Superior temporal gyrus (tissue), 1 donor: Measurements from ENCODE around the gene SOX6.
A peak's percentile ranks its signal among the peaks of the same experiment; 100 is the strongest.

Source experiments
- DNase-seq: peaks from one replicate; pipeline ENCODE4 v3.0.0-alpha.2; 2016; ENCODE audit errors: extremely low spot score

Gene SOX6

DNA sequence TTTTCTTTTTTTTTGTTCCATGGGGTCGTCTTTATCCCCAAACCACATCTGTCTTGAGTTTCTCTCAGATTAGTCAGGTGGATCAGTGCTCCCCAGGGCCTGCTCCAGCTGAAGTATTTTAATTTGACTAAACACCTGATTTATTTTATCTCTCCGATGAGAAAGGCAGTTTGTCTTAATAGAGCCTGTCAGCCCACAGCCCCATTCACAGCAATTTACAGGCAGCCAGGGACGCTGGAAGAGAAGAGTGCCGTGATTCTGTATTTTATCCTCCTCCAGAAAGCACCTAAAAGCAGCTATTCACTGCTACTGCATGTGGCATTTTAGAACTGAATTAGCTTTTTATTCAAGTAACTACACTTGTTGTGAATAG, 164.5 kb downstream of the SOX6 start:
- DNase-seq: no peak

DNA sequence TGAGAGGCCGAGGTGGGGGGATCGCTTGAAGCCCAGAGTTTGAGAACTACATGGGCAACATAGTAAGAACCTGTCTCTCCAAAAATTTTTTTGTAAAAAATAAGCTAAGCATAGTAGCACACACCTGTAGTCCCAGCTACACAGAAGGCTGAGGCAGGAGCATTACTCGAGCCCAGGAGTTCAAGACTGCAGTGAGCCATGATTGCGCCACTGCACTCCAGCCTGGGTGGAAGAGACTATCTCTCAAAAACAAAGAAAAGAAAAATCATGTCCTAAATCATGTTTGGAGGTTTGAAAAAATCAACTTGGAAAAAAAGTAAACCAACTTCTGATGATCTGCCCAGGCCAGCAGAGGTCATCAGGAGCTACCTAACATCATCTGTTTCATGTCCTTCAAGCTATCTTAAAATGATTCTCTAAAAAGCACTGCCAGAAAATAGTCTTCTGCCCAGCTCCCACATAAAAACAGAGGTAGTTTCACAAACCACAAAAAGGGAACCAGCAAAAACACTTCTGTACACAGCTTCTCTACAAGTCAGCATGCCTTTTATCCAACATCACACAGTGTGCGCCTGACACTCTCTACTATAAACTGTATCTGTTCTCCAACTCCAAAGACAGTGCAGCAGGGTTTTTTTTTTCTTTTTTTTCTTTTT, 165.0 kb downstream of the SOX6 start:
- DNase-seq: peak; percentile 41

DNA sequence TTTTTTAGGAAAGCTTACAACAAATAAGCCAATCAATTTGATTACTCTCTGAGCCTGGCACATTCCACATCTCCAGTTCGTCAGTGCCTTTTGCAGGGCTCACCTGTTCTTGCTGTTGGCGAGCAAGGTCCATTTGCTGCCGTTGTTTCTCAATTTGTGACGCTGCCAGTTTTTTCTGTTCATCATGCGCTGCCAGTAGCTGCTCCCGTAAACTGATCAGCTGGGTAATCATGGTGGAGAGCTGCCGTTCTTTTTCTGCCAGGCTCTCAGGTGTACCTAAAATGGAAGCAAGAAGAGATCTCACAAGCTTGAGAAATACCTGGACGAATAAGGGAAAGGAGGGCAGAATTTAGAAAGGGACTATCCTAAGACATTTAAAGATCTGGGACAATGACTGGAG, 169.7 kb downstream of the SOX6 start:
- no peak for DNase-seq

DNA sequence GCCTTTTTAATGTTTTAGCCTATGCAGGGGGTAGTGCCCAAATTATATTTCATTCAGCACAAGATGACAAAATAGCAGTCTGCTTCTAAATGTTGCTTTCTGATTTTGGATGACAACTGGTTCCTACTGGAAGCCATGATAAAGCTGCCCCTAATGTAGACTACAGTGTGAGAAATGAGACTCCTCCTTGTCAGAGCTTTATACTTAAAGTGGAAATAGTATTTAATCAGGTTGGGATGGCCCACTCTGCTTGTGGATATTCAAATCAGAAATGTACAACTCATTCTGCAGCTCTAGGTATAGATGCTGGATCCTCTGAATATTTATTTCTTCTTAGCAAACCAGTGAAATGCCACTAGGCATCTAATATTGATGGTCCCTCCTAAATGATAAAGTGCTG, 171.3 kb downstream of the SOX6 start:
- no peak for DNase-seq

DNA sequence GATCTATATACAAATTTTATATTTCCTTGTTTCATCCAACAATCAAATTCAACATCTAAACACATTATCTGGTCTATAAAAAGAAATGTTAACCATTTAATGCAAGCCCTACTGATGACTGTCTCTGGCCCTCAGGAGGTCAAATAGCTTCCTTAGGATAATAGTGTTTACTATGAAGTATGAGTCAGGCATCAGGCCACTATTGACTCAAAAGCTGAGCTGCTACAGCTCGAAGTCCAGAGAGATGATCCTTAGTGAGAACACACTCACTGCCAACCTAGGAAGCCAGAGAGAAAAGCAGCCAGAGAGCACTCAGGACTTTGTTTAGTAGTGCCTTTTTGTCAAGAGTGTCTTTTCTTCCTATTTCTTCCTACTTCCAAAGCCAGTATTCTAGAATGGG, 171.8 kb downstream of the SOX6 start:
- DNase-seq: no peak

DNA sequence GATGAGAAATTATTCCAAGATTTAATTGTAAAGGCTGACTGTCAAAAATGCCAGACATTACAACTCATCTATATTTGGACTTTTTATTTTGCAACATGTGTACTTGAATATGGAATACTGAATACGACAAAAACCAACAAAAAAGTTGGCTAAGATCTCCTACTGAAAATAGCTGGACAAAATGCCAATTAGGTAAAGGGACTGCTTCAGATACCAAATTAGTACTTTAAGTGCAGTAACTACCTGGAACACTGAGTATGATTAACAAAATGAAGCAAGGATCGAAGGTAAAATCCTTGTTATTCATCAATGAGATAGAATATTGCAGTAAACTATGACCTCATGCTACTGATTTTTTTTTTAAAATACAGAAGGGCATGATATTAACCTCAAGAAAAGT, 173.8 kb downstream of the SOX6 start:
- no peak for DNase-seq

DNA sequence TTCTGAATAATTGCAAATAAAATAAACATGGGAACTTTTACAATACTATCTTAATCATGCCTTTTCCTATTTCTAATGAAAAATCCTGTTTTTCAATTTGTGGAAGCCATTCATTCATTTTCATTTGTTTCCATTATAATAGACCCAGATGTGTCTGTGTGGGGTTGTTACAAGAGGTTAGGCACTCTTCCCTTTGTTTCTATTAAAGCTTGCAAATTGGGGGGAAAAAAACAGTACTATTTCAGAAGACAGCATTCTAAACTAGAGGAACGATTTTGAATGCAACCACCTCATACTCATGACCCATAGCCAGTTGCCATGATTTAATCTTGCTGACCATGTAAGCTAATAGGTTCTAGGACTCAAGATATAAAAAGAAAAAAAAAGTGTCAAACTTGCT, 175.5 kb downstream of the SOX6 start:
- no peak for DNase-seq

DNA sequence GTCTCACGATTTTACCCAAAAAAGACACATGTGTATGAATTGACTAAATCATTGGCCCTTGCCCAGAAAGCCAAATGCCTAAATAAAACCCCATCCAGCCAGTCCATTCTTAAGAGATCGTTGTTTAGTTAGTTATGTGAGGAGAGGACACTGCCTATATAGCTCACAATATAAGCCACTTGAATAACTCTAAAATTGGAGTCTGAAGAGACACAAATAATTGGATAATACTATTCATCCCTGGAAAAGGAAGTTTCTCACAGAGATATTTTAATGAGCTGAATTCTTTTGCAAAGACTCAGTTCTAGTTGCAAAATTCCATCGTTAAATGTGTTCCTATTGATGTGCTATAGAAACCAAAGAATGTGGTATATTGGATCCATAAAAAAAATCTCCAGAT, 176.7 kb downstream of the SOX6 start:
- no peak for DNase-seq

DNA sequence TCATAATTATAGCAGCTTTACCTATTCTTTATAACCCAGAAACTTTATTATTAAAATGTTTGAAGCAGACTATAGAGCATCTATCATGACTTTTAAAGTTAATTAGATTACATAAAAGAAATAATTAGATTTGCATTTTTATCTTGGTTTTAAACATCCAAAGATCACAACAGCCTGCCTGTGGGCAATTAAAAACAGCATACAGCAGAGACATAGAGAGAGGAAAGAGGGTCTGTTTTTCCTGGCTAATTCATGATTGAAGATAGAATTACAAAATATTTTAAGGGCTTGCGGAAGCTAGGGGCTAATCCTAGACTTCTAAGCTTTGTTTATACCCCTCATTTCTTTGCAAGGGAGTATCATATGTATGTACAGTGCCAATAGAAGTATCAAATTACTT, 178.1 kb downstream of the SOX6 start:
- DNase-seq: no peak

DNA sequence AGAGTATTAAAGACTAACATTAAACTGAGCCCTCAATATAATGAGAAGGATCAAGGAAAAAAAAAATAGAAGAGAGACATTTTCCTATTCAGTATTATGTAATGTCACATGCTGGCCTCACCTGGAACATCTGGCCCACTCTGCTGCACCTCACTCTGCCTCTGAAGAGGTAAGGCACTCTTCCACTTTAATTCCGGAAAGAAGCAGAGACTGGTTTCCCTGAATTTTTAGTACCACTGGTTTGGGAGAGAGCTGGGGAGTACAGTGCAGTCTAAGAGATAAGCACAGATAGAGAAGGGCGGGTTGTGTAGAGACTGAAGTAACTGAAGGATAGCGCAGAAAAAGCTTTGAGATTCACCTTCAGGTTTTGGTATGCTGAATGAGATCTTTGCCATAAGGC, 178.7 kb downstream of the SOX6 start:
- no peak for DNase-seq

DNA sequence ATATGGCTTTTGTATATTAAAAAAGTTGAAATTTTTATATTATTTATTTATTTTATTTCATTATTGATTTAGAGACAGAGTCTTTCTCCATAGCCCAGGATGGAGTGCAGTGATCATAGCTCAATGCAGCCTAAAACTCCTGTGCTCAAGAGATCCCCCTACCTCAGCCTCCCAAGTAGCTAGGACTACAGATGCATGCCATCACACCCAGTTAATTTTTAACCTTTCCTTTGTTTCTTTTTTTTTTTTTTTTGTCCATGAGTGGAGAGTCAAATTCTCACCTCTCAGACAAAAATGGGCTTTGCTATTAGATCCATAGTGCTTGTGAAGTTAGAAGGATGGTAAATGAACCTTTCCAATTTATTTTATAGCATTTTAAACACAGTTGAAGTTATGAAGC, 182.5 kb downstream of the SOX6 start:
- no peak for DNase-seq

DNA sequence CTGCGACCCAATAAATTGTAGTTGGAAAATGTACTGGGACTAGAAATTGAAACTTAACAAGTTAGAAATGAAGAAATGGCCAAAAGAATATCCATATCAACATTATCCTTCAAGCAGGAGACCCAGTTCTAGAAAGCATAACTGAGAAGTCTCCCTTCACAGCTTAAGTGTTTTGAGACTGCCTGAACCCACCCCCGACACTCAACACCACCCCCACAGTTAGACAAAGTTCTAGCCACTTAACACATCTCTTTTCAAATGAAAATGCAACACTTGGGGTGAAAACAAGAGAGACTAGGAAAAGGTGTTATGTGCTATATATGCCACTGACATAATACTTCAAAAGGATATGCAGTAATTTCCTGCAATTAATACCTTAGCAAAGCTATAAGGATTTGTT, 184.5 kb downstream of the SOX6 start:
- DNase-seq: no peak

DNA sequence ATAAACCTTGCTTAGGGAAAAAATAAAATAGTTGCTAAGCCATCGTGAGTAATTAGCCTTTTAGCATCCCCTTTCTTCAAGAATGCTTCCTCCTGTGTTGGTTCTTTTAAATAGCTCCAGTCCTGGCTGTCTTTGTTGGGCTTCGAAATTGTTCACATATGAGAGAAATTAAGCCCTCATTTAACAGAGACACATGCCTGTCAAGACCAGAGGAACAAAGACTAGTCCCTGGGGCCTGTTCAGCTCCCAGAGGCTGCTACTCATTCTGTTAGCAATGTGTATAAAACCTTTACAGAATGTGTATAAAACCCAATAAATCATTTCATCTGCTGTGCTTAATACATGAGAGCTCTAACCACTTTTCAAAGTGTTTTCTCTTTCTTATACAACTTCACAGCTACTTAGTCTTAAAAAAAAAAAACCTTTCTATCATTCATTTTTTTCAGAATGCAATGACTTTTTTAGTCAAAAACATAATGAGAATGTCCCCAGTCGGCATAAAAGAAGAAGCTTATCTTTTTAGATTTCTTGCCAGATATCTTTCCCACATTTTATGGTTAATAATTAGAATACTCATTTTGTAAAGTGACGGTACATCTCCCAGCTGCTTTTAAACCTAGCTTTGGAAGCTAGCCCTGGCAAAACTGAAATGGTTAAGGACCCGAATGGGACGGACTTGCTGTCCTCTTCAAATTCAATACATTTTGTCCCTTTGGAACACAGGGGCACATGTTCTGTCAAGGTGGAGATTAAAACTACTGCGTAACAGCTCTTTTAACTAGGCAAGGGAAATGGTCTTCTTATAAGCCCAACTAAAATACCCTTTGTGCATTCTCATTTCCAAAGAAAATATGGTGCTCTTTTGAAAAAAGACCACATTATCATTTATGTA, 186.1 kb downstream of the SOX6 start:
- DNase-seq: no peak

DNA sequence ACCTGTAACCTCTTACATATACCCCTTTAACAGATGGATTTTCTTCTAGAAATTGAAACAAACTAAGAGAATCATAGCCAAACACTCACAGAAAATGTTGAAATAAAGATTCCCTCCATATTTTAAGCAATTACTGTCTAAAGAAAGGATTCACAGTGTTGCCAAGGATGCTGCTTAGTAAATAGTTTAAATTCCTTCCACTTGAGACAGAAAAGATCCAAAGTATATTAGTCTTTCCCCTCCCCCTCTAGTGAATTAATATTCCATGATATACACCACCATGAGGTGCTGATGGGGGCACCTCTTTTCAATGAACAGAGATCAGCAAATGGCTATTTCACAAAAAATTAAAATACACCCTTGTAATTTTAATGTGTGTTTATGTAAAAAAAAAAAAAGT, 186.8 kb downstream of the SOX6 start:
- no peak for DNase-seq

DNA sequence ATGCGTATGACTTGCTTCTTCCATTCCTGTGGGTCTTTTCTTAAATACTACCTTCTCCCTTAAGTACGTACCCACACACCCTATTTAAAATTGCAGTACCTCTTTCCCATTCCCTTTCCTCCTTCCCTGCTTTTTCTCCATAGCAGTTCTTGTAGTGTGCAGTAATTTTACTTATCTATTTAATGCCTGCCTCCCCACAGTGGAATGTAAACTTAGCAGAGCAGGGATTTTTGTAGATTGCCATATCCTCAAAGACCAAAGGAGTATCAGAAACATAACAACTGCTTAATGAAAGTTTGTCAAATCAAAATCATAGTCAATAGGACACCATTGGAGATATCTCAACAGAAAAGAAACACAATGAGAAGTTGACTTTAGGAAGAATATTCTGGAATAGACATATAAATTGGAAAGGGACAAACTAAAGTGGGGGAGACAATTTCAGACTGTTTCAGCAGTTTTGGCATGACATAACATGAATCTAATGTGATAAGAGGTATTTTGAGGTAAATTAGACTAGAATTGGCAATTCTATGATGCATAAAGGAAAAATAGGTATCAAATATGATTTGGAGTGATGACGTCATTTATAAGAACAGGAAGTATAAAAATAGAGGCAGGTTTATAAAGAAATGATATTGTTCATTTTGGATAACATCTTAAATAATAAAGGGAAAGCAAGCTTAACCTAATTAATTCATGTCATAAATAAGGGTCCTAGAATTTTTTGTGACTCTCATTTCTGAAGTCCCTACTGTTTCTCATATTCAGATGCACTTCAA, 188.4 kb downstream of the SOX6 start:
- no peak for DNase-seq

DNA sequence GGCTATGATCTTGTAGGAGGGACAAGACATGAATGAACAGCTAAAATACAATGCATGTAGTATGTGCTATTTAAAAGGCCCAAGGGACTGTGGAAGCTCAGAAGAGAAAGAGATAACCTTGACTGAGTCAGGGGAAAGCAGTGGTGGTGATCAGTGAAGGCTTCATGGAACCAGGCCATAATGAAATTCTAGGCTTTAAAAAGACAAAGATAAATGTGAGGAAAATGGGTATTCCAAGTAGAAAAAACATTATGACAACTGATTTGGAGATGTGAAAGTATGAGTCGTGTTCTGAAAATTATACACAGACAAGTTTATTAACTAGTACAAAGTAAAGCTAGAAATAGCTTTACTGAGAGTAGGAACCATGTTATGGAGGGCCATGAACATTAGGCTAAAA, 189.8 kb downstream of the SOX6 start:
- no peak for DNase-seq

DNA sequence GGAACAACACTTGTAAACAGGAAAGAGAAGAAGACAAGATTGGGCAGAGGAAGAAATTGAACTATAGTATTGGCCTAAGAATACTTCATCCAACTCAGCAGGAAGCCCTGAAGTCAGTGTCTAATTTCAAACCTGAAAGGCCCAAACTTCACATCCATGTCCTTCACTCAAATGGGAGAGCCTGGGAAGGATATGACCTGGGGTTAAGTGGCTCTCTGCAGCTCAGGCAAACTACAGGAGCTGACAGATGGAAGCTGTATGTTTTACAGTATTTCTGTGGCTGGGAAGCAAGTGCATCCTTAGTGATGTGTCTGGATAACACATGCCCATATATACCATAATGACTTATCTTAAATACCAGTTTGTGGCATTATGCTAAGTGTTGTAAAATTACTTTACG, 196.2 kb downstream of the SOX6 start:
- DNase-seq: no peak

DNA sequence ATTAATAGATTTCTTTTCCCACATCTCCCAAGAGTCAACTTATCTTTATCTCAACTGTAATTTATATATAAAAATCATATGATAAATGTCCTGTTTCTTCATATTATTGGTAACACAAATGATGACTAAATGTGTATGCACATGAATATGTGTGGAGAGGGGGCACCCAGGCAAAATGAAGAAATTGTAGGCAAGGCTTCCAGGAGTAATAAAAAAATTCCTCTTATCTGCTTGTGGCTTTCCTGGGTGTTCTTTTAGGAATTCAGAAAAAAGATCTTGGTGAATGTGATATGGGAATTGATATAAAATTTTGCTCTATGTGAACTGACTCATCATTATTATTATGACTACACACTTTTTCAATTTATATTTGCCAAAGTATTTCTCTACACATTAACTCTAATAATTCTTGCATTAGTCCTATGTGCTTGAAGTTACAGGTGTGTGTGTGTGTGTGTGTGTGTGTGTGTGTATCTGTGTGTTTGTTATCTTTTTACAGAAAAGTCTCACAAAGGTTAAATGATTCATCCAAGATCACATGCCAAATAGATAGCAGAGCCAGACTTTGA, 197.8 kb downstream of the SOX6 start:
- no peak for DNase-seq

DNA sequence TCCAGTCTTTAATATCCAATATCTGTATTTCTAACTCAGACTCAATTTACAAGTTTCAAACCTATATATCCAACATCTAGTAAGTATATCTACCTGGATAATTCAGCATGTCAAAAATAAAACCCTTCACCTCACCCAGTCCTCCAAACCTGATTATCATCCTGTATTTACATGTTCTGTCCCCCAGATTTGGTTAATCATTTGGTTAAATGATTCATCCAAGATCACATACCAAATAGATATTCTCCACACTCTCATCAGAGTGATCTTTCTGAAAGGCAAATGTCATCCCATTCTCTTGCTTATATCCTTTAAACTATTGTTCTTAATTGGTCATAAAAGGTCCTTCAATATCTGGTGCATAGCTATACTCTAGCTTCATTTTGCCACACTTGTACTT, 199.0 kb downstream of the SOX6 start:
- no peak for DNase-seq

DNA sequence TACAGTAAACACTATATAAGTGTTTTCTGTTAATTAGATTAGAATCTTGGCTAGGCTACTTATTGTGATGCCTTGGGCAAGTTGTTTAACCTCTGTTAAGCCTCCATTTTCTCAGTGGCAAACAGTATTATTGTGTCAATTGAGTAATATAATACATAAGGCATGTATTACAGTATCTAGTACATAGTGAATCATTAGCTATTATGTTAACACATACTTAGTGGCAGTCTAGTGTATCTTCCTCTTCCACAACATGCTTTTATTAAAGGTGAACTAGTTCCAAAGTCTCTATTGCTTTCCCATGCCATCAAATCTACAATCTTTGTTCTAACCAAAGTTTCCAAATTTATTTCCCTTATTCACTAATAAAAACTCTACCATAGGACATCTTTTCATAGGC, 200.9 kb downstream of the SOX6 start:
- DNase-seq: no peak

DNA sequence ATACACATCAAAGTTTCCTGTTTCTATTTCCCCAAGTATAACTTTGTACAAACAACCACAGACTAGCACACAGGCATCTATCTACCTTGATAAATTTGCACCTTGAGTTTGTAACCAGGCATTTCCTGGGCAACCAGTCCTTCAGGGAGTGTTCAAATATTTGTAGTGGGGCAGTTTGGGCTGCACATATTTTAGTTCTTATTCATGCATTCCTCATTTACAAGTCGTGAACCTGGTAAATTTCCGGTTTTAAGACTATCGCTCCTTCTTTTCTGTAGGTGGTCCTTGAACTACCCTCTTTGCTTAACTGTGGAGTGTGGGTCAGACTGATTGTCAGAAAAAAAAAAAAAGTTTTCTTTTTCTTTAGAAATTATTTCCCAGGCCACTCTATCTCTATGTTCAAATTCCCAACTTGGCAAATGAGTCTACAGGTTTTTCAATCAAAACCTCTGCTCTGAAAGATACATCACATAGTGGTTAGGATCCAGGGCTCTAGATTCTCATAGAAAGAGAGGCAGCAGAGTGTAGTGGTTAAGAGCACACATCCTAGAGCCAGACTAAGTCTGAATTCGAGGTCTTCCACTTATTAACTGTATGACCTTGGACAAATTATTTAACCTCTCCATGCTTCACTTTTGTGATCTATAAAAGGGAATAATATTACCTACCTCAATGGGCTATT, 201.5 kb downstream of the SOX6 start:
- no peak for DNase-seq

DNA sequence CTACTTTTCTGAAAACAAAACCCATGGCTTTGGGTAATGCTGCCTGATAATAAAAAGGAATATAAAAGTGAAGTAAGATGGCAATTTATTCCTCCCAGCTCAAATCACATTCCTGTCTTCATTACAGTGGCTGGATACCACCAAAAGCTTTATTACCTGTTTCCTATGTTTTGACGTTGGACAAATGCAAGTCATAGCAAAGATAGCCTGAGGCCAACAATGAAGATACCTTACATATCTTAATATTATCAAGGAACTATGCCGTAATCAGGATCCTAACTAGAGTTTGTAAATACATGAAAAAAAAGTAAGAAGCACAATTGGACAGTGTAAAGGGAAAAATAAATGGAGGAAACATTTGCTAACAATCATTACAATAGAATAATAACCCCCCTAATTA, 202.4 kb downstream of the SOX6 start:
- no peak for DNase-seq
